ENCODE results near the gene GJA5.
"Not testable (repeated sequence)": the region's sequence is repeated elsewhere in the genome, so short reads cannot be mapped to it uniquely, and the experiment has no call there.

The GJA5 gene

GRCh38 chr1:147738739-147739476 is 21.5 kb downstream of the GJA5 start:
- no peak for DNase-seq (ENCODE audit: low spot score in 2 of 2)
- H3K4me1 Mint-ChIP-seq: peaks cover 14% of the 10 kb centered on the region
- H3K36me3 Mint-ChIP-seq (ENCODE audit: insufficient read depth): no peaks in the 10 kb centered on the region
- H3K27me3 Mint-ChIP-seq: peaks cover 22% of the 10 kb centered on the region
- H3K4me3 Mint-ChIP-seq: no peak overlapping the region
- H3K27ac Mint-ChIP-seq (ENCODE audit: low read depth): no peak overlapping the region
- H3K9me3 Mint-ChIP-seq: no peaks in the 10 kb centered on the region
- ATAC-seq (replicated peaks; ENCODE audit: extremely low read depth, poor library complexity, severe bottlenecking): no peak

- H3K4me3 Mint-ChIP-seq: no peak overlapping the region
- H3K9me3 Mint-ChIP-seq: no peaks in the 10 kb centered on the region
- no peak overlapping the region for H3K27ac Mint-ChIP-seq (ENCODE audit: low read depth)
- peaks cover 26% of the 10 kb centered on the region for H3K27me3 Mint-ChIP-seq
- H3K36me3 Mint-ChIP-seq (ENCODE audit: insufficient read depth): no peaks in the 10 kb centered on the region
- DNase-seq (ENCODE audit: low spot score in 2 of 2): no peak
- ATAC-seq (replicated peaks; ENCODE audit: extremely low read depth, poor library complexity, severe bottlenecking): no peak
- peaks cover 14% of the 10 kb centered on the region for H3K4me1 Mint-ChIP-seq
Observed at GRCh38 chr1:147738129-147738528, 22.3 kb downstream of the GJA5 start.

- Mint-ChIP-seq H3K4me3 (no peak overlapping the region), H3K27ac (ENCODE audit: low read depth) (no peak overlapping the region), H3K9me3 (no peaks in the 10 kb centered on the region), H3K36me3 (ENCODE audit: insufficient read depth) (no peaks in the 10 kb centered on the region), H3K27me3 (peaks cover 37% of the 10 kb centered on the region), H3K4me1 (peaks cover 14% of the 10 kb centered on the region)
- ATAC-seq (replicated peaks; ENCODE audit: extremely low read depth, poor library complexity, severe bottlenecking) (no peak), DNase-seq (ENCODE audit: low spot score in 2 of 2) (no peak)
Observed at GRCh38 chr1:147736883-147737282, 23.5 kb downstream of the GJA5 start.

GRCh38 chr1:147735423-147735822 is 25.0 kb downstream of the GJA5 start:
- DNase-seq (ENCODE audit: low spot score in 2 of 2): no peak
- no peaks in the 10 kb centered on the region for H3K9me3 Mint-ChIP-seq
- ATAC-seq (replicated peaks; ENCODE audit: extremely low read depth, poor library complexity, severe bottlenecking): no peak
- no peak overlapping the region for H3K4me3 Mint-ChIP-seq
- peaks cover 34% of the 10 kb centered on the region for H3K27me3 Mint-ChIP-seq
- peaks cover 14% of the 10 kb centered on the region for H3K4me1 Mint-ChIP-seq
- H3K27ac Mint-ChIP-seq (ENCODE audit: low read depth): no peak overlapping the region
- no peaks in the 10 kb centered on the region for H3K36me3 Mint-ChIP-seq (ENCODE audit: insufficient read depth)

DNA sequence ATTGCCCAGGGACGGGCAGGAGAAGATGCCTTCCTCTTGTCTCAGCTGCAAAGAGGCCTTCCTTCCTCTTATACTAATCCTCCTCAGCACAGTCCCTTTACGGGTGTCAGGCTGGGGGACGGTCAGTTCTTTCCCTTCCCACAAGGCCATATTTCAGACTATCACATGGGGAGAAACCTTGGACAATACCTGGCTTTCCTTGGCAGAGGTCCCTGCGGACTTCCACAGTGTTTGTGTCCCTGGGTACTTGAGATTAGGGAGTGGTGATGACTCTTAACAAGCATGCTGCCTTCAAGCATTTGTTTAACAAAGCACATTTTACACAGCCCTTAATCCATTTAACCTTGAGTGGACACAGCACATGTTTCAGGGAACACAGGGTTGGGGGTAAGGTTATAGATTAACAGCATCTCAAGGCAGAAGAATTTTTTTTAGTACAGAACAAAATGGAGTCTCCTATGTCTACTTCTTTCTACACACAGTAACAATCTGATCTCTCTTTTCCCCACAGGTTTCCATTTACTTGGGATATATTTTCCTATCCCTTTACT is 26.0 kb downstream of the GJA5 start:
- peaks cover 38% of the 10 kb centered on the region for H3K27me3 Mint-ChIP-seq
- H3K36me3 Mint-ChIP-seq (ENCODE audit: insufficient read depth); H3K27ac Mint-ChIP-seq (ENCODE audit: low read depth); H3K4me3 Mint-ChIP-seq; H3K9me3 Mint-ChIP-seq; DNase-seq (ENCODE audit: low spot score in 2 of 2); ATAC-seq (replicated peaks; ENCODE audit: extremely low read depth, poor library complexity, severe bottlenecking): not testable (repeated sequence)
- peaks cover 14% of the 10 kb centered on the region for H3K4me1 Mint-ChIP-seq

DNA sequence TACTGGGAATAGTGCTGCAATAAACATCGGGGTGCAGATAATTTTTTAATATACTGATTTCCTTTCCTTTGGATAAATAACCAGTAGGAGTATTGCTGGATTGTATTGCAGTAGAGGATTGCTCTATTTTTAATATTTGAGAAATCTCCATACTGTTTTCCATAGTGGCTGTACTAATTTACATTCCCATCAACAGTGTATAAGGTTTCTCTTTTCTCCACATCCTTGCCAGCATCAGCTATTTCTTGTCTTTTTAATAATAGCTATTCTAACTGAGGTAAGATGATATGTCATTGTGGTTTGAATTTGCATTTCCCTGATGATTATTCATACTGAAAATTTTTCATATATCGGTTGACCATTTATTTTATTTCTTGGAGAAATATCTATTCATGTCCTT is 31.1 kb downstream of the GJA5 start:
- no peaks in the 10 kb centered on the region for H3K36me3 Mint-ChIP-seq (ENCODE audit: insufficient read depth)
- H3K4me1 Mint-ChIP-seq: no peaks in the 10 kb centered on the region
- peaks cover 42% of the 10 kb centered on the region for H3K27me3 Mint-ChIP-seq
- no peak overlapping the region for H3K27ac Mint-ChIP-seq (ENCODE audit: low read depth)
- ATAC-seq (replicated peaks; ENCODE audit: extremely low read depth, poor library complexity, severe bottlenecking): no peak
- no peak for DNase-seq (ENCODE audit: low spot score in 2 of 2)
- no peaks in the 10 kb centered on the region for H3K9me3 Mint-ChIP-seq
- no peak overlapping the region for H3K4me3 Mint-ChIP-seq

- Mint-ChIP-seq H3K4me1 (no peaks in the 10 kb centered on the region), H3K9me3 (no peaks in the 10 kb centered on the region), H3K27ac (ENCODE audit: low read depth) (no peak overlapping the region), H3K36me3 (ENCODE audit: insufficient read depth) (no peaks in the 10 kb centered on the region), H3K27me3 (peaks cover 48% of the 10 kb centered on the region), H3K4me3 (no peak overlapping the region)
- DNase-seq (ENCODE audit: low spot score in 2 of 2) (no peak), ATAC-seq (replicated peaks; ENCODE audit: extremely low read depth, poor library complexity, severe bottlenecking) (no peak)
Observed at GRCh38 chr1:147726168-147726567, 34.2 kb downstream of the GJA5 start.

DNA sequence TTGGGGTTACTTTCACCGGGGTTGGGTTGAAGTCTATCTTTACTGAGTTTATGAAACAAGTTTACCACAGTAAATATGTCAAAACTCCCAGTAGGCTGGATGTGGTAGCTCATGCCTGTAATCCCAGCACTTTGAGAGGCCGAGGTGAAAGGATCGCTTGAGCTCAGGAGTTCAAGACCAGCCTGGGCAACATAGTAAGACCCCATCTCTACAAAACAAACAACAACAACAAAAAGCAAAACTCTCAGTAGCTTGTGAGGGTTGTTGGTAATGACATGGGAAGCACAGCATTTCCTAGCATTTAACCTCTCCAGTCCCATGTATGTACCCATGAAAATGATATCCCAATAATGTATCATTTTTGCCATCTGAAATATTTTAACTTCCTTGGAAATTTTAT is 34.7 kb downstream of the GJA5 start:
- ATAC-seq (replicated peaks; ENCODE audit: extremely low read depth, poor library complexity, severe bottlenecking) (no peak), DNase-seq (ENCODE audit: low spot score in 2 of 2) (no peak)
- H3K4me3 Mint-ChIP-seq: no peak overlapping the region
- H3K9me3 Mint-ChIP-seq: no peaks in the 10 kb centered on the region
- no peaks in the 10 kb centered on the region for H3K36me3 Mint-ChIP-seq (ENCODE audit: insufficient read depth)
- H3K27me3 Mint-ChIP-seq: peaks cover 51% of the 10 kb centered on the region
- no peaks in the 10 kb centered on the region for H3K4me1 Mint-ChIP-seq
- H3K27ac Mint-ChIP-seq (ENCODE audit: low read depth): no peak overlapping the region

- H3K9me3 Mint-ChIP-seq: no peaks in the 10 kb centered on the region
- DNase-seq (ENCODE audit: low spot score in 2 of 2): no peak
- no peak overlapping the region for H3K4me3 Mint-ChIP-seq
- no peak overlapping the region for H3K27ac Mint-ChIP-seq (ENCODE audit: low read depth)
- H3K4me1 Mint-ChIP-seq: no peaks in the 10 kb centered on the region
- no peak for ATAC-seq (replicated peaks; ENCODE audit: extremely low read depth, poor library complexity, severe bottlenecking)
- no peaks in the 10 kb centered on the region for H3K36me3 Mint-ChIP-seq (ENCODE audit: insufficient read depth)
- H3K27me3 Mint-ChIP-seq: peaks cover 46% of the 10 kb centered on the region
Observed at GRCh38 chr1:147723691-147724323, 36.6 kb downstream of the GJA5 start.

- ATAC-seq (replicated peaks; ENCODE audit: extremely low read depth, poor library complexity, severe bottlenecking) (no peak), DNase-seq (ENCODE audit: low spot score in 2 of 2) (no peak)
- no peak overlapping the region for H3K27ac Mint-ChIP-seq (ENCODE audit: low read depth)
- H3K36me3 Mint-ChIP-seq (ENCODE audit: insufficient read depth): no peaks in the 10 kb centered on the region
- peaks cover 50% of the 10 kb centered on the region for H3K27me3 Mint-ChIP-seq
- no peaks in the 10 kb centered on the region for H3K4me1 Mint-ChIP-seq
- no peak overlapping the region for H3K4me3 Mint-ChIP-seq
- no peaks in the 10 kb centered on the region for H3K9me3 Mint-ChIP-seq
Observed at GRCh38 chr1:147722124-147722523, 38.3 kb downstream of the GJA5 start.

DNA sequence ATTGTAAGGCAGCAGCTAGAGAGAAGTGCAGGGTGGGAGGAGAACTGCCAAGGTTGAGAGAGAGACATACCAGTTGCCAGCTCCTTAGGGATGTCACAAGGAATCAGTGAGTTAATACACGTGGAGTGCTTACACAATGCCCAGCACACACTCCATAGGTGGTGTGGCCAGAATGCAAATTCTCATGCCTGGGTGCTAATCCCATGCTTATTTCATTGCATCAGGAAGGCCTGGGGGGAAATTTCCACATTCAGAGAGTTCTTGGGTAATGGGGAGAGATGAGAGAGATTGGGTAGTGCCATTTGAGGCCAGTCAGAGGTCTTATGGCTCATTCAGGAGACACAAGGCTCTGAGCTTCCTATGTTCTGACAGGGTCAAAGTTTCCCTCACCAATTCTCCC is 38.7 kb downstream of the GJA5 start:
- H3K27ac Mint-ChIP-seq (ENCODE audit: low read depth): no peak overlapping the region

DNA sequence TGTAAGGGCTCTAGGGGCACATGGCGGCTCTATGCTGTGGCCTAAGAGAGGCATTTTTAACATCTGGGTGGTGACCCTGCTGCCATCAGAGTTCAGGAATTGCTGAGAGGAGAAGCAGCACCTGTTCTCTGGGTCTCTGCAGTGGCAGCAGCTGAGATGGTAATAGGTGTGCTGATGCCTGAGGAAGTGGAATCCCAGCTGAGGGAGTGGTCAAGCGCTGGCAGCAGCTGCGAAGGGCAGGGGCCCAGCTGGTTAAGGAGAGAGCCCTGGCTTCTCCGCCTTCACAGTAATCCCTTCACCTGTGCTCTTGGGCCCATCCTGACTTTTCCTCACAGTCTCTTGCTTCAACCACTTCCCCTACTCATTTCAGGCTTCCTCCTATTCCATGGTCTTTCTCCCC is 39.8 kb downstream of the GJA5 start:
- Mint-ChIP-seq H3K4me3 (no peak overlapping the region), H3K9me3 (no peaks in the 10 kb centered on the region), H3K4me1 (no peaks in the 10 kb centered on the region), H3K27me3 (peaks cover 58% of the 10 kb centered on the region), H3K36me3 (ENCODE audit: insufficient read depth) (no peaks in the 10 kb centered on the region), H3K27ac (ENCODE audit: low read depth) (no peak overlapping the region)
- ATAC-seq (replicated peaks; ENCODE audit: extremely low read depth, poor library complexity, severe bottlenecking) (no peak), DNase-seq (ENCODE audit: low spot score in 2 of 2) (no peak)

More for the DNA sequence above, 38.7 kb downstream of the GJA5 start:
- H3K9me3 Mint-ChIP-seq: no peaks in the 10 kb centered on the region
- H3K36me3 Mint-ChIP-seq (ENCODE audit: insufficient read depth): no peaks in the 10 kb centered on the region
- H3K27me3 Mint-ChIP-seq: peaks cover 54% of the 10 kb centered on the region
- ATAC-seq (replicated peaks; ENCODE audit: extremely low read depth, poor library complexity, severe bottlenecking) (no peak), DNase-seq (ENCODE audit: low spot score in 2 of 2) (no peak)
- H3K4me1 Mint-ChIP-seq: no peaks in the 10 kb centered on the region
- H3K4me3 Mint-ChIP-seq: no peak overlapping the region

- Mint-ChIP-seq H3K36me3 (ENCODE audit: insufficient read depth) (no peaks in the 10 kb centered on the region), H3K4me1 (no peaks in the 10 kb centered on the region)
- no peak for ATAC-seq (replicated peaks; ENCODE audit: extremely low read depth, poor library complexity, severe bottlenecking)
Observed at GRCh38 chr1:147719711-147720225, 40.6 kb downstream of the GJA5 start.

More at GRCh38 chr1:147719711-147720225, 40.6 kb downstream of the GJA5 start:
- no peaks in the 10 kb centered on the region for H3K9me3 Mint-ChIP-seq
- H3K27ac Mint-ChIP-seq (ENCODE audit: low read depth): no peak overlapping the region
- no peak overlapping the region for H3K4me3 Mint-ChIP-seq
- H3K27me3 Mint-ChIP-seq: peaks cover 66% of the 10 kb centered on the region
- DNase-seq (ENCODE audit: low spot score in 2 of 2): no peak
